Measurements from ENCODE around the gene IRAK1.

IRAK1 gene

DNA sequence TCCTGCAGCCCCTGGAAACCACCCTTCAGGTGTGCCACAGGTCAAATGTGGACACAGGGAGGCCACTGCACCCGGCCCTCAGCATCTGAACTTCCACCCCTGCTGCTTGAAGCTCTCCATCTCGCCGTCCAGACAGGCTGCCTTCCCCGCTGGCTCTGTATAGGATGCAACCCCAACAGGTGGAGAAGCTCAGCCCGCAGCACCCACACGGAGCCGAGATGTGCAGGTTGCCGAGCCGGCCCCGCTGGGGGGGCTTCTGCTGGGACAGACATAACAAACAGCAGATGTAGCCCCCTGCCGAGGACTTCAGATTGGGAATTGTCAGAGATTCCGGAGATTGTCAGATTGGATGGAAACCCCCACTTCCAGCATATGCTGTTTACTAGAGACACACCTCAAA, 26.6 kb downstream of the IRAK1 start:
- Histone ChIP-seq H3K9me3 (ENCODE audit: insufficient read depth, low read length, severe bottlenecking) (no peaks in the 10 kb centered on the region), H3K4me3 (ENCODE audit: low read depth in 1 of 2, low read length in 2 of 2) (no peak overlapping the region), H3K4me2 (ENCODE audit: insufficient read depth, low read length) (no peak overlapping the region), H3K79me2 (ENCODE audit: insufficient read depth, low read length) (no peaks in the 10 kb centered on the region), H3K4me1 (ENCODE audit: insufficient read depth, low read length) (no peaks in the 10 kb centered on the region), H3K9ac (ENCODE audit: low read depth, low read length) (no peak overlapping the region), H3K27ac (ENCODE audit: low read length) (no peak overlapping the region), H4K20me1 (ENCODE audit: insufficient read depth, low read length) (no peaks in the 10 kb centered on the region), H2AFZ (ENCODE audit: low read depth, low read length) (no peak overlapping the region), H3K27me3 (ENCODE audit: insufficient read depth, low read length, poor library complexity) (no peaks in the 10 kb centered on the region), H3K36me3 (ENCODE audit: insufficient read depth, low read length) (no peaks in the 10 kb centered on the region)
- no peak for ATAC-seq (ENCODE audit: insufficient read depth, low read depth)
- DNase-seq = no peak
- no peak for TF ChIP-seq EZH2 (IDR thresholded peaks at IDR 0.05; ENCODE audit: borderline replicate concordance, low read depth, low read length, severe bottlenecking)
- TF ChIP-seq, protein P1, sequence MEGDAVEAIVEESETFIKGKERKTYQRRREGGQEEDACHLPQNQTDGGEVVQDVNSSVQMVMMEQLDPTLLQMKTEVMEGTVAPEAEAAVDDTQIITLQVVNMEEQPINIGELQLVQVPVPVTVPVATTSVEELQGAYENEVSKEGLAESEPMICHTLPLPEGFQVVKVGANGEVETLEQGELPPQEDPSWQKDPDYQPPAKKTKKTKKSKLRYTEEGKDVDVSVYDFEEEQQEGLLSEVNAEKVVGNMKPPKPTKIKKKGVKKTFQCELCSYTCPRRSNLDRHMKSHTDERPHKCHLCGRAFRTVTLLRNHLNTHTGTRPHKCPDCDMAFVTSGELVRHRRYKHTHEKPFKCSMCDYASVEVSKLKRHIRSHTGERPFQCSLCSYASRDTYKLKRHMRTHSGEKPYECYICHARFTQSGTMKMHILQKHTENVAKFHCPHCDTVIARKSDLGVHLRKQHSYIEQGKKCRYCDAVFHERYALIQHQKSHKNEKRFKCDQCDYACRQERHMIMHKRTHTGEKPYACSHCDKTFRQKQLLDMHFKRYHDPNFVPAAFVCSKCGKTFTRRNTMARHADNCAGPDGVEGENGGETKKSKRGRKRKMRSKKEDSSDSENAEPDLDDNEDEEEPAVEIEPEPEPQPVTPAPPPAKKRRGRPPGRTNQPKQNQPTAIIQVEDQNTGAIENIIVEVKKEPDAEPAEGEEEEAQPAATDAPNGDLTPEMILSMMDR (IDR thresholded peaks at IDR 0.05; ENCODE audit: borderline replicate concordance, extremely low read depth, low read length, poor library complexity, severe bottlenecking) = no peak

DNA sequence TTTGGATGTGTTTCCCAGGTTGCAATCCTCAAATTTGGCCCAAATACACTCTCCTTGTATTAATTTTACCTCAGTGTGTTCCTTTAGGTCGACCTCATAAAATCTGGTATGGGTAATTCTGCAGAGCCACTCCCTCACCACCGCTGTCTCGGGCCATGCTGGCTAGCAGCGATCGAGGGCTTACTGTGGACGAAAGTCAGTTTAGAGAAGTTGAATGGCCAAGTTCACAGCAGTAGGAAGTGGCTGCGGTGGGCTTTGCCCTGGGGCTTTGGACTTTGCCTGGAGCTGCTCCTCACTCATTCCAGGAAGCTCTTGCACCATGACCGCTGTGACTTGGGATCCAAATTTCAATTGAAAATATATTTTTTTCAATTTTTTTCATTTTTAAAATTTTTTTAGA, 27.5 kb downstream of the IRAK1 start:
- H3K9ac ChIP-seq (ENCODE audit: low read depth, low read length) = no peak overlapping the region
- no peaks in the 10 kb centered on the region for H3K27me3 ChIP-seq (ENCODE audit: insufficient read depth, low read length, poor library complexity)
- DNase-seq = no peak
- no peak overlapping the region for H3K4me2 ChIP-seq (ENCODE audit: insufficient read depth, low read length)
- no peaks in the 10 kb centered on the region for H3K79me2 ChIP-seq (ENCODE audit: insufficient read depth, low read length)
- no peak overlapping the region for H3K4me3 ChIP-seq (ENCODE audit: low read depth in 1 of 2, low read length in 2 of 2)
- TF ChIP-seq, protein P1 (IDR thresholded peaks at IDR 0.05; ENCODE audit: borderline replicate concordance, extremely low read depth, low read length, poor library complexity, severe bottlenecking) = no peak
- TF ChIP-seq EZH2 (IDR thresholded peaks at IDR 0.05; ENCODE audit: borderline replicate concordance, low read depth, low read length, severe bottlenecking) = no peak
- H3K9me3 ChIP-seq (ENCODE audit: insufficient read depth, low read length, severe bottlenecking) = no peaks in the 10 kb centered on the region
- no peak for ATAC-seq (ENCODE audit: insufficient read depth, low read depth)
- H4K20me1 ChIP-seq (ENCODE audit: insufficient read depth, low read length) = no peaks in the 10 kb centered on the region
- H3K36me3 ChIP-seq (ENCODE audit: insufficient read depth, low read length) = no peaks in the 10 kb centered on the region
- H3K27ac ChIP-seq (ENCODE audit: low read length) = no peak overlapping the region
- no peaks in the 10 kb centered on the region for H3K4me1 ChIP-seq (ENCODE audit: insufficient read depth, low read length)
- H2AFZ ChIP-seq (ENCODE audit: low read depth, low read length) = no peak overlapping the region

- no peak overlapping the region for H3K4me2 ChIP-seq (ENCODE audit: insufficient read depth, low read length)
- no peaks in the 10 kb centered on the region for H3K79me2 ChIP-seq (ENCODE audit: insufficient read depth, low read length)
- DNase-seq (no peak), ATAC-seq (ENCODE audit: insufficient read depth, low read depth) (no peak)
- H3K9ac ChIP-seq (ENCODE audit: low read depth, low read length) = no peak overlapping the region
- no peaks in the 10 kb centered on the region for H3K36me3 ChIP-seq (ENCODE audit: insufficient read depth, low read length)
- no peak overlapping the region for H3K4me3 ChIP-seq (ENCODE audit: low read depth in 1 of 2, low read length in 2 of 2)
- no peaks in the 10 kb centered on the region for H4K20me1 ChIP-seq (ENCODE audit: insufficient read depth, low read length)
- no peaks in the 10 kb centered on the region for H3K4me1 ChIP-seq (ENCODE audit: insufficient read depth, low read length)
- no peak overlapping the region for H3K27ac ChIP-seq (ENCODE audit: low read length)
- H2AFZ ChIP-seq (ENCODE audit: low read depth, low read length) = no peak overlapping the region
- no peaks in the 10 kb centered on the region for H3K9me3 ChIP-seq (ENCODE audit: insufficient read depth, low read length, severe bottlenecking)
- H3K27me3 ChIP-seq (ENCODE audit: insufficient read depth, low read length, poor library complexity) = no peaks in the 10 kb centered on the region
- TF ChIP-seq EZH2 (IDR thresholded peaks at IDR 0.05; ENCODE audit: borderline replicate concordance, low read depth, low read length, severe bottlenecking) = no peak
Observed at GRCh38 chrX:153991013-153991580, 28.6 kb downstream of the IRAK1 start.

DNA sequence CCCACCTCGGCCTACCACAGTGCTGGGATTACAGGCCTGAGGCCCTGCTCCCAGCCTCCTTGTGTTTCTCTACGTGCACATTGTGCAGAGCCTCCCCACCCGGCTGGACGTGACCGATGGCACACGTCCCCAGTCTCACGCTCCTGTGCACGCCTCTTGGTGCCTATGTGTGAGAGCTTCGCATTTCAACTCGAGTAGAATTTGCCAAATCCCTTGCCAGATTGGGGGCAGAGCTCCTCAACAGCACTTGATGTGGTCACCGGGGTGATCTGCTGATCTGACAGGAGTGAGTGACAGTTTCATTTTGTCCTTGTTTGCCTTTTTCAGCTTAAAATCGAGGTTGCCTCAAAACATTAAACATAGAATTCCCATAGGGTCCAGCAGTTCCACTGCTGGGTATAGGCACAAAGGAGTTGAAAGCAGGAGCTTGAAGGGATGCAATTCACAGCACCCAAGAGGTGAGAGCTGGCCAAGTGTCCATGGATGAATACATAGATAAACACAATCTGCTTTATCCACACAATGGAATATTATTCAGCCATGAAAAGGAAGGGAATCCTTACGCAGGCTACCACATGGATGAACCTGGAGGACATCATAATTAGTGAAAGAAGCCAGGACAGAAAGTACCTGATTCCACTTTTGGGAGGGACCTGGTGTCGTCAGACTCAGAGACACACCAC, 29.6 kb downstream of the IRAK1 start:
- ATAC-seq (ENCODE audit: insufficient read depth, low read depth) = no peak
- no peaks in the 10 kb centered on the region for H3K79me2 ChIP-seq (ENCODE audit: insufficient read depth, low read length)
- no peak overlapping the region for H3K4me3 ChIP-seq (ENCODE audit: low read depth in 1 of 2, low read length in 2 of 2)
- no peaks in the 10 kb centered on the region for H3K9me3 ChIP-seq (ENCODE audit: insufficient read depth, low read length, severe bottlenecking)
- no peak overlapping the region for H2AFZ ChIP-seq (ENCODE audit: low read depth, low read length)
- no peak overlapping the region for H3K4me2 ChIP-seq (ENCODE audit: insufficient read depth, low read length)
- no peaks in the 10 kb centered on the region for H3K27me3 ChIP-seq (ENCODE audit: insufficient read depth, low read length, poor library complexity)
- no peak overlapping the region for H3K27ac ChIP-seq (ENCODE audit: low read length)
- TF ChIP-seq EZH2 (IDR thresholded peaks at IDR 0.05; ENCODE audit: borderline replicate concordance, low read depth, low read length, severe bottlenecking) = no peak
- TF ChIP-seq, protein P1 (IDR thresholded peaks at IDR 0.05; ENCODE audit: borderline replicate concordance, extremely low read depth, low read length, poor library complexity, severe bottlenecking) = no peak
- no peaks in the 10 kb centered on the region for H4K20me1 ChIP-seq (ENCODE audit: insufficient read depth, low read length)
- H3K4me1 ChIP-seq (ENCODE audit: insufficient read depth, low read length) = no peaks in the 10 kb centered on the region
- no peaks in the 10 kb centered on the region for H3K36me3 ChIP-seq (ENCODE audit: insufficient read depth, low read length)
- DNase-seq = no peak
- H3K9ac ChIP-seq (ENCODE audit: low read depth, low read length) = no peak overlapping the region

Data from DND-41 (cell line).